GM13977 (cell line): Measurements from ENCODE around the gene AKTIP.
"Not testable (repeated sequence)": the region's sequence is repeated elsewhere in the genome, so short reads cannot be mapped to it uniquely, and the experiment has no call there.

Source experiments
- DNase-seq: peaks from one replicate; pipeline ENCODE4 v3.0.0; 2012; ENCODE audit warnings: low spot score
- CTCF ChIP-seq: IDR thresholded peaks from 2 replicates; pipeline ENCODE4 v1.5.1; 2012; ENCODE audit warnings: mild to moderate bottlenecking, control low read depth; ENCODE audit not compliant: insufficient read depth; ENCODE audit errors: extremely low read depth, missing control alignments
- in situ Hi-C: fragments of 300-500 bp; cut with MboI; formaldehyde crosslinking; loops from one replicate; pipeline ENCODE4 v1.12.0; 2022; ENCODE audit warnings: low sequenced_read_pairs, low pct_unique_long_range_greater_than_20kb, mixed read lengths, inconsistent platforms; ENCODE audit not compliant: unreplicated experiment

AKTIP gene

GRCh38 chr16:53515259-53515658 is 12.2 kb upstream of the AKTIP start:
- in situ Hi-C loops: no loop called here
- no peak for DNase-seq
- TF ChIP-seq CTCF: no peak

GRCh38 chr16:53512795-53513194 is 9.8 kb upstream of the AKTIP start:
- in situ Hi-C loops, DNase-seq: not testable (repeated sequence)

GRCh38 chr16:53511403-53512280 is 8.6 kb upstream of the AKTIP start:
- in situ Hi-C loops: no loop called here
- no peak for TF ChIP-seq CTCF
- DNase-seq: no peak

GRCh38 chr16:53511084-53511402 is 8.0 kb upstream of the AKTIP start:
- TF ChIP-seq CTCF: no peak
- in situ Hi-C loops: no loop called here
- DNase-seq: no peak

GRCh38 chr16:53510704-53511070 is 7.7 kb upstream of the AKTIP start:
- no peak for TF ChIP-seq CTCF
- DNase-seq: no peak
- in situ Hi-C loops: no loop called here

- TF ChIP-seq CTCF: peak; percentile 87
- DNase-seq: peak; percentile 60
- in situ Hi-C loops: no loop called here
Measured at GRCh38 chr16:53509906-53510703, 7.1 kb upstream of the AKTIP start.

GRCh38 chr16:53507464-53508179 is 4.6 kb upstream of the AKTIP start:
- TF ChIP-seq CTCF: no peak
- no peak for DNase-seq
- in situ Hi-C loops: no loop called here
